A549 (cell line): Measurements from ENCODE around the gene DOCK9.

Experiments used
- CTCF ChIP-seq: fragments of >200 bp; sonication (Bioruptor Twin); formaldehyde crosslinking; IDR thresholded peaks from 3 replicates; pipeline ENCODE4 v1.5.1; 2016
- FOSL2 ChIP-seq, 2 experiments: fragments of 450-650 bp in 1 of 2; fragments of >200 bp in 1 of 2; sonication (Bioruptor Twin) in 1 of 2; formaldehyde crosslinking; IDR thresholded peaks; 2 replicates each; pipeline versions ENCODE4 v1.5.0 to v1.6.1; 2016 to 2020; ENCODE audit warnings: mild to moderate bottlenecking in 1 of 2, moderate library complexity in 1 of 2
- GATA3 ChIP-seq: IDR thresholded peaks from 2 replicates; pipeline ENCODE4 v1.6.1; 2012; ENCODE audit warnings: borderline replicate concordance
- HOXA7 ChIP-seq: fragments of 250-450 bp; sonication (Bioruptor Pico); IDR thresholded peaks from 2 replicates; pipeline ENCODE4 v1.5.0; 2020; ENCODE audit warnings: mild to moderate bottlenecking, moderate library complexity
- KDM1A ChIP-seq: fragments of 200-600 bp; sonication (generic); IDR thresholded peaks from 2 replicates; pipeline ENCODE4 v1.6.1; 2016; ENCODE audit warnings: low read depth, mild to moderate bottlenecking
- NPAS2 ChIP-seq: fragments of 250-450 bp; sonication (Bioruptor Pico); IDR thresholded peaks from 2 replicates; pipeline ENCODE4 v1.8.0; 2022; ENCODE audit warnings: mild to moderate bottlenecking, moderate library complexity, borderline replicate concordance
- POLR2A ChIP-seq: IDR thresholded peaks from 2 replicates; pipeline ENCODE4 v1.6.1; 2012; ENCODE audit warnings: mild to moderate bottlenecking, low read length
- RFX5 ChIP-seq: fragments of 450-650 bp; IDR thresholded peaks from 2 replicates; pipeline ENCODE4 v1.7.1; 2014; ENCODE audit warnings: antibody characterized with exemption, mild to moderate bottlenecking, moderate library complexity
- SMC3 ChIP-seq: fragments of >200 bp; sonication (Bioruptor Twin); formaldehyde crosslinking; IDR thresholded peaks from 3 replicates; pipeline ENCODE4 v1.6.1; 2018; ENCODE audit warnings: inconsistent platforms
- USF2 ChIP-seq: fragments of 450-650 bp; IDR thresholded peaks from 2 replicates; pipeline ENCODE4 v1.6.1; 2014; ENCODE audit warnings: antibody characterized with exemption
- ZNF302 ChIP-seq: fragments of 250-450 bp; sonication (Bioruptor Pico); IDR thresholded peaks from 2 replicates; pipeline ENCODE4 v1.9.0; 2021; ENCODE audit warnings: inconsistent platforms, mild to moderate bottlenecking, moderate library complexity

- no peak for TF ChIP-seq KDM1A
- TF ChIP-seq RFX5, result no peak
- TF ChIP-seq HOXA7, result no peak
- TF ChIP-seq FOSL2 (IDR thresholded peaks at IDR 0.05), result no peak
- TF ChIP-seq FOSL2 (CRISPR knock-in tag; IDR thresholded peaks at IDR 0.05), result no peak
- no peak for TF ChIP-seq CTCF
- TF ChIP-seq ZNF302 (CRISPR knock-in tag), result no peak
- TF ChIP-seq SMC3, result no peak
- no peak for TF ChIP-seq GATA3
- TF ChIP-seq USF2, result no peak
- no peak for TF ChIP-seq POLR2A
- TF ChIP-seq NPAS2 (CRISPR knock-in tag), result no peak
Observed at GRCh38 chr13:98842070-98842469, 135.8 kb downstream of the DOCK9 start.
